T follicular helper cell (primary cell): Measurements from ENCODE around the gene ITIH5.
"Not testable (repeated sequence)": the region's sequence is repeated elsewhere in the genome, so short reads cannot be mapped to it uniquely, and the experiment has no call there.

ENCODE experiments used
- DNase-seq: peaks from one replicate; pipeline ENCODE4 v3.0.0-alpha.2; 2020; ENCODE audit warnings: low read depth

ITIH5 gene

GRCh38 chr10:7687228-7687907 lies 20.6 kb upstream of the ITIH5 start:
- peak; percentile 56 for DNase-seq

DNA sequence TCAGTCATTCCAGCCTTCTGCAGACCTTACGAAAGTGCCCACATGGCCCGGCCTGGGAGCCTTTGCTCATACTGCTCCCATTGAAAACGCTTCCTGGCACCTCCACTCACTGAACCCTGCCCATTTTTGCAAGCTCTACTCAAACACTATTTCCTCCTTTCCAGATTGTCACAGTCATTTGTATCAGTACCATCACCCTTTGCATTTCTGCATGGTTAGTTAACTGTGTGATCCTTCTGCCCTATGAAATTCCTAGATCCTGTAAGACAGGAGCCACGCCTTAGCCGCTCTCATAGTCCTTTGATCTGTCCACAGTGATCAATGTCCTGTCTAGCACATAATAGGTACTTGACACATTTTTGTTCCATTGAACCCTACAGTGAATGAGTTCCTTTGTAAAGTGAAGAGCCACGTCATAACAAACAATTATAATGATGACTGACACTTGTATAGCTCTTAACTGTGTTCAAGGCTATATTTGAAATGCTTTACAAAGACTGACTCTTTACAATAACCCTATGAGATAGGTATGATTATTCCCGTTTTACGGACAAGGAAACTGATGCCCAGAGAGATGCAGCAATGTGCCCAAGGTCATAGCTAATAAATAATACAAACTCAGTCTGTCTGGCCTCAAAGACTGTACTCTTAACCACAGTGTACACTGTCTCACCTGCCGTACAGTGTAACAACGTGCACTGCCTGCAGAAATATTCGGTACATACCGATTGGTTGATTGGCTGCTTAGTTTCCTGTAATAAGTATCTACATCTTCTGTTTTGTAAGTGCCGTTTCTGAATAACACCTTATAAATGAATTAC lies 19.8 kb upstream of the ITIH5 start:
- no peak for DNase-seq

DNA sequence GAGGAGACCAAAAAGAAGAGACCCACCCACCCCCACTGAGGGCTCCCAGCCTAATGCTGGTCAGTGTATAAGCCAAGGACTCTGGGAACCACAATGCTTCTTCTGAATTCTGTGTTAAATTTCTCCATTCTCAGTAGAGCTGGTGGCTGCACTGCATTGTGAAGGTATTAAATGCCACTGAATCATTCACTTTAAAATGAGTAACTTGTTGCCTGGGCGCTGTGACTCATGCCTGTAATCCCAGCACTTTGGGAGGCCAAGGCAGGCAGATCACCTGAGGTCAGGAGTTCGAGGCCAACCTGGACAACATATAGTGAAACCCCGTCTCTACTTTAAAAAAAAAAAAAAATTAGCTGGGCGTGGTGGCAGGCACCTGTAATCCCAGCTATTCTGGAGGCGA lies 13.3 kb upstream of the ITIH5 start:
- not testable (repeated sequence) for DNase-seq

DNA sequence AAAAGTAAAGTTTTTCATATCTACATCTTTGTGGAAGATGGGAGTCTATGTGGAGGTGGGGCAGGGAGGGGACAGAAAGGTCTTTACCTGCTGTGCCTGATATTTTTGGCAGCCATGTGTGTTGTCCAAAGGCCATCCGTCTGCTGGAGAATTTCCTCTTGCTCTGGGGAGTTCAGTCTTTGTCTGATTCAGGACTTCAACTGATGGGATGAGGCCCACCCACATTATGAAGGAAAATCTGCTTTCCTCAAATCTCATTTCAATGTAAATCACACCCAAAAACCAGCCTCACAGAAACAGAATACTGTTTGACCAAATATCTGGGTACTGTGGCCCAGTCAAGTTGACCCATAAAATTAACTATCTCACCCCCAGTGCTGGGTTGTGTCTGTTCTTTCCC lies 12.5 kb upstream of the ITIH5 start:
- no peak for DNase-seq

- DNase-seq: no peak
Measured at GRCh38 chr10:7672341-7673134, 5.8 kb upstream of the ITIH5 start.

GRCh38 chr10:7670157-7670556 lies 3.4 kb upstream of the ITIH5 start:
- no peak for DNase-seq

DNA sequence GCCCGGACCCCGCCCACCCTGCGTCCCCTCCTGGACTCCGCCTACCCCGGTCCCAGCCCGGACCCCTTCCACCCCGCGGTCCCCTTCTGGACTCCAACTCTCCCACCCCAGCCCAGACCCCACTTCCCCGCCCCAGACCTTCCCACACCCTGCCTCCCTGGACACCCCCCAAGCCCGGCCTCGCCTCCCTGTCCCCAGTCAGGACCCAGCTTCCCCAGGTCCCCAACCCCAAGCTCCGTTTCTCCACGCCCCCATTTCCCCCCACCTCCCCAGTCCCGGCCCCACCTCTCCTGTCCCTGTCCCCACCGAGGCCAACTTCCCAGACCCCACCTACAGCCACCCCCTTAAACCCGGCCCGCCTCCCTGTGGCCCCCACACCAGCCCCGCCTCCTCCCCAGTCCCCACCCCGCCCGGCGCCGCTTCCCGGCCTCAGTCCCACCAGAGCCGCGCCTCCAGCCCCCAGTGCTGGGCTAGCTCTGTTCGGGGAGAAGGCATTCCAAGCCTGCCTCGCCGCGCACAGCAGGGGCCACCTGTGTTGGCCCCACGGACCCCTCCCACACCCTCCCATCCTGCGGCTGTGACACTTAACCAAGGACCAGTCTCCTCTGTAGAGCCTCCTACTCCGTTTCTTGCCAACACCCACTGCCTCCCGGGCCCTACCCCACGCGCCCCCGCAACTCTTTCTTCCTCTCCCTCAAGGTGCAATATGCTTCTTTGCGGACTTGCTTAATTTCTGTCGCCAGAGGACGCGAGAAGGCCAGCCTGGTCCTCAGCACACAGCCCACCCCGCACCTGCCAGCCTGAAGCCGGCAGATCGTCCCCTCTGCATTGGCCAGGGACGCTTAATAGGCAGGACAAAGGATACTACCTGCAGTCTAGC lies 736 bp upstream of the ITIH5 start:
- DNase-seq: no peak

DNA sequence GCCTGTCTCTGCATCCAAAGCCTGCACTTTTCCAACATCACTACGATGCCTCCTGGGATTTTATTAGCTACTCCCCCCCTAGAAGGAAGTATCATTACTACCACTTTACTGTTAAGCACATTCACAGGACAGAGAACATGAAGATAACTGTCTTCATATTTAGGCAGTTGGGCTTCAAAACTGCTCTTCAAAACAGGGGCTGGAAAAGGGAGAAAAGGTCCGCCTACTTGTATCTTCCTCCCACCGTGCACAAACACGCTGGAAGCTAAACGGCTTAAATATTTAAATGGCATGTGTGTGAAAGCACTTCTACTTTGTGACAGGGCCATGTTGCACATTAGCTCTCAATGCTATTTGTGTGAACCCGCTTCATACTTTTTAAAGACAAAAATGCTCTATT lies 999 bp downstream of the ITIH5 start:
- no peak for DNase-seq

DNA sequence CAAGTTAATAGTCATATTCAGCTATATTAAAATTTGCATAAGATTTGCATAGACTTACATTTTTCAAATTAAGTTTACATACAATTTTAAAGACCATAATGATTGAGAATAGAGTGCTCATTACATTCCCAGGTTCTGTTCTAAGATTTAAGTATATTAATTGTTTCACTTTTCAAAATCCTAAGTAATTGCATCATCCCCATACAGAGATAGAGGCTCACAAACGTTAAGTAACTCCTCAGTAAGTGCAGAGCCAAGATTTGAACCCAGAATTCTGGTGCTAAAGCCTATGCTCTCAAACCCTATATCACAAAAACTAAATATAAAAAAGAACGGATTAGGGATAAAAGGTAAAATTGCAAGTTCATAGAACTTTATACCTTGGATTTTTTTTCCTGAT lies 2.1 kb downstream of the ITIH5 start:
- DNase-seq: no peak

GRCh38 chr10:7662522-7662921 lies 4.2 kb downstream of the ITIH5 start:
- DNase-seq: no peak

GRCh38 chr10:7659560-7659959 lies 7.2 kb downstream of the ITIH5 start:
- no peak for DNase-seq

- DNase-seq: no peak
Measured at GRCh38 chr10:7657552-7657951, 9.2 kb downstream of the ITIH5 start.

DNA sequence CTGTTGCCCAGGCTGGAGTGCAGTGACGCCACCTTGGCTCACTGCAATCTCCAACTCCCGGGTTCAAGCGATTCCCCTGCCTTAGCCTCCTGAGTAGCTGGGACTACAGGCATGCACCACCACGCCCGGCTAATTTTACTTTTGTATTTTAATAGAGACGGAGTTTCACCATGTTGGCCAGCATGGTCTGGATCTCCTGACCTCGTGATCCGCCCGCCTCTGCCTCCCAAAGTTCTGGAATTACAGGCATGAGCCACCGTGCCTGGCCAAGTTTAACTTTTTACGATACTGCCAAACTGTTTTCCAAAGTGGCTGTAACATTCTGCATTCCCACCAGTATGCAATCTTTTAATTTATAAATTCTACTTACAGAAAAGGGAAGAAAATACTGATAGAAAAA lies 9.7 kb downstream of the ITIH5 start:
- DNase-seq: not testable (repeated sequence)

- no peak for DNase-seq
Measured at GRCh38 chr10:7651853-7652470, 14.8 kb downstream of the ITIH5 start.

DNA sequence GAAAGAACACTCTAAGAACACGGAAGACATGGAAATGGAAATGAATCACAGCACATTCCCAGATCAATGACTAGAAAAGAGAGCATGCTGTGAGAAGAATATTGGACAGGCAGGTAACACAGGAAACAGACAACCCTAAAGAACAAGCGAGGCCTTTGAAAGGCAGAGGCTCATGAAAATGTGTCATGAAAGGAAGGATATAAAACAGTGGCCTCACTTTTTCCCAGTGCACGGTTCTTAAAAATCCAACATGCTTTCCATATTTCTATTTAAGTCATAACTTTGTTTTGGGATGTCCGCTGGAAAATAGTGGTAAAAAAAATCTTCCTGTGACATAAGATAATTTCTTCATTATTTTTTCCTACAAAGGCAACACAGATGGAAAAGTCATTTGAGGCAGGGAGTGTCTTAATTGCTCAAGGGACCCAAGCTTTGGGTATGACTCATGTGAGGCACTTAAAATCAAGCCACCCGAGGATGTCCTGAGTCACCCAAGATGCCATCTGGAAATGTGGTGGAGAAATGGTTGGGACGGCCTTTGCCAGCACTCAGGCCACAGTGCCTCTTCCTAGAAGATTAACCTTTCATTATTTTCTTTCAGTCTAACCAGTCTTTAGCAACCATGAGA lies 17.0 kb downstream of the ITIH5 start:
- no peak for DNase-seq

DNA sequence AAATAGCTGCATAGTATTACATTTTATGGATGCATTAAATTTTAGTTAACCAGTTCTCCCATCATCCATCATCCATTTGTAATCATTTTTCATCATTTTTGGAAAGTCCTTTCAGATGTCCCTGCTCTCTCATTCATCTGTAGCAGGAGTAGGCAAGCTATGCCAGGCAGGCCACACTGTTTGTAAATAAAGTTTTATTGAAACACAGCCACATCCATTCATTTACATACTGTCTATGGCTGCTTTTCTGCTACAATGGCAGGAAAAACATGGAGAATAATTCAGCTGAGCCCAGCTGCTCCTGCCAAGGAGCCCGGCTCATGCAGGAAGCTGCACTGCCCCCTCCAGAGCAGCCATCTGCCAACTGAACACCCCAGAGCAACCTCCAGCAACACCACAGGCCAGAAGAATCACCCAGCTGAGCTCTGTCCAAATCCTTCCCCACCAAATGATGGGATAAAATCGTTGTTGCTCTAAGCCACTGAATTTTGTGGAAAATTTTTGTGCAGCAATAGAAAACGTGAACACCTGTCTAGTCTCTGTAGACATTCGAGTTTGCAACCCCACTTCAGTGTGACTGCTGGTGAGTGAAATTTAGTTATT lies 19.6 kb downstream of the ITIH5 start:
- no peak for DNase-seq

DNA sequence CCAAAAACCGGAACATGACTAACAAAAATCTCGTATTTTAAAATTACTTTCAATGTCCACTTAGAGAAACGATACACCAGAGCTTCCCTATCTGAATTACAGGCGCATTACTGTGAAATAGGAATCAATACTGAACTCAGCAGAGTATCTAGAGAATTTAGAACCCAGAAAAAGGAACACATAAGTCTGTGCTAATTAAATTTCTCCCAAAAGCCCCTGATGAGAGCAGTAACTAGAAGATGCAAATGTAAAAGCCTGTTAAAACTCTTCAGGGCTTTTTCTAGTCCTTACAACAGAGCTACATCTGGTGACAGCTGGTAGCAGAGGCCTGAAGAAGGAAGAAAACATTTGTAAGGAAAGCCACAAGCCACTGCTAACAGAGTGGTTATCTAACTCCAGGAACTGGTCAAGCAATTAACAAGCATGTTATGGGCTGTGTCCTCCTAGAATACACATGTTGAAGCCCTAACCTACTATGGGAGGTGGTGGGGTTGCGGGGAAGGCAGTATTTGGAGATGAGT lies 24.2 kb downstream of the ITIH5 start:
- DNase-seq: no peak

DNA sequence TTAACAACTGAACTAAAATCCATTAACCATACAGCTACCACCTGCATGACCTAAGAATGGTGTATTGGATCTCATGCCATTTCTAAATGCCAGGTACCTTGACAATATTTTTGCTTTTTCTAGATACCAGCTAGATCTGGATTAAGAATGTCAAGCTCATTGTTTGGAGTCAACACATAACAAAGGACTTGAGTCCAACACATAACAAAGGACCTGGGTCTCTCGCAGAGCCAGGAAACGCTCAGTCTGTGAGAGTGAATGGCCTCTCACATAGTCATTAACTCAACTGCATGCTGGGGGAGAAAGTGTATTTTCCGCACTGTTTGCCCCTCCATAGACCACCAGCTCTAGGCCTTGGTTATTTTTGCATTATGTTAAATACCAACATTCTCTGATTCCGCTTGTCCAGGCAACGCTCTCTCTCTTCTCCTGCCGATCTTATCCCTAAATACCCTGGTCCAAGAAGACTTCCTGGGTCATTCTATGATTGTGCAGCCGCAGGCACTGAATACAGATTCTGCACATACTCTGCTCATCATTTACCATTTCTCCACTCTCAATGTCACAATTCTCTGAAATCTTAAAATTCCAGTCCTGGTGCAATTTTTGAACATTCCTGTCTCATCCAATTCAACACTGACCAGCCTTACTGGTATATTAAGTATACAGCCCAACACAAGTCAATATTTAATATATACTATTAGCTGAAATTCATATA lies 31.2 kb downstream of the ITIH5 start:
- DNase-seq: no peak

DNA sequence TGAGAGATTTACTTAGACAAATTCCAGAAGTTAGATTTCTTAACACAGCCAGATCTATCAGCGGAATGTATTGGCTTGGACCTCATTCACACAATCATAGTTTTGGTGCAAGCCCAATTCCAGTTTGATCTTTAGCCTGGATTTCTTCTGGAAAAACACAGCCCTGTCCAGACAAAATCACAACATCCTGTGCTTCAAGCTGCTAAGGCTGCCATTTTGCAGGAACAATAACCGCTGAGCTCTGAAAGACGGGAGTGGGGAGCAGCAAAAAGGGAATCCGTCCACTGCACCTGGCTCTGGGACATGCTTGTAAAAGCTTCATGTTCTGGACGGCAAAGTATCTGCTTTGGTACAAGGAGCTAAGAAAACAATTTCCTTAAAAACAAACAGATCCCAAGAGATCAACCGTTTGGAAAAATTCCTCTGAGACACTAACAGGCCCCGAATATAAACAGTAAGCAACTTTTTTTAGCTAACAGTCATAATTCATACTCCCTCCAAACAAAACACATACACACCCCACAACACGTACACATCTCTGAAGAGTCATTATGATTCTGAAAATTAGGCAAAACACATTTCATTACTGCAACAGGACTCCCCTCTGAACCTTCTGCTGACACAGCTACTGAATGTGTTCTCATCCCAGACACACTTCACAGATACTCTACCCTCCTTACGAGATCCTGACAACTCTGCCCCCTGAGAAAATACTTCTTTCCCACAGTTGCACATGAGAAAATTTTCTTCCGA lies 32.4 kb downstream of the ITIH5 start:
- DNase-seq: no peak
